IPS-NIHi11 (cell line): ENCODE results near the gene UBAP2.
"Not testable (repeated sequence)": the region's sequence is repeated elsewhere in the genome, so short reads cannot be mapped to it uniquely, and the experiment has no call there.

ENCODE experiments used
- DNase-seq: peaks from one replicate; pipeline ENCODE4 v3.0.0; 2012; ENCODE audit warnings: mixed read lengths, low spot score

UBAP2 gene

GRCh38 chr9:34047864-34048726, 592 bp downstream of the UBAP2 start:
- DNase-seq = peak; percentile 42

- DNase-seq = no peak
Measured at GRCh38 chr9:34046784-34047379, 1.8 kb downstream of the UBAP2 start.

GRCh38 chr9:34045903-34046302, 2.8 kb downstream of the UBAP2 start:
- no peak for DNase-seq

GRCh38 chr9:34042074-34042473, 6.6 kb downstream of the UBAP2 start:
- not testable (repeated sequence) for DNase-seq

GRCh38 chr9:34038851-34039250, 9.8 kb downstream of the UBAP2 start:
- not testable (repeated sequence) for DNase-seq

- DNase-seq = no peak
Measured at GRCh38 chr9:34037626-34038025, 11.1 kb downstream of the UBAP2 start.

- DNase-seq = no peak
Measured at GRCh38 chr9:34036625-34037024, 12.1 kb downstream of the UBAP2 start.

GRCh38 chr9:34035656-34036055, 13.0 kb downstream of the UBAP2 start:
- DNase-seq = no peak

- DNase-seq = no peak
Measured at GRCh38 chr9:34034698-34035065, 14.0 kb downstream of the UBAP2 start.

GRCh38 chr9:34032631-34033030, 16.1 kb downstream of the UBAP2 start:
- DNase-seq = no peak

GRCh38 chr9:34027845-34028574, 20.7 kb downstream of the UBAP2 start:
- DNase-seq = no peak

- no peak for DNase-seq
Measured at GRCh38 chr9:34025811-34026210, 22.9 kb downstream of the UBAP2 start.

- DNase-seq = no peak
Measured at GRCh38 chr9:34025062-34025461, 23.6 kb downstream of the UBAP2 start.

- DNase-seq = not testable (repeated sequence)
Measured at GRCh38 chr9:34024476-34024875, 24.2 kb downstream of the UBAP2 start.

- DNase-seq = no peak
Measured at GRCh38 chr9:34016149-34016548, 32.5 kb downstream of the UBAP2 start.

- no peak for DNase-seq
Measured at GRCh38 chr9:34010979-34011378, 37.7 kb downstream of the UBAP2 start.

GRCh38 chr9:34001951-34002350, 46.7 kb downstream of the UBAP2 start:
- DNase-seq = no peak

GRCh38 chr9:34001298-34001697, 47.4 kb downstream of the UBAP2 start:
- DNase-seq = no peak

- no peak for DNase-seq
Measured at GRCh38 chr9:33995449-33995848, 53.2 kb downstream of the UBAP2 start.

GRCh38 chr9:33993104-33993503, 55.6 kb downstream of the UBAP2 start:
- DNase-seq = no peak

- no peak for DNase-seq
Measured at GRCh38 chr9:33992632-33993031, 56.1 kb downstream of the UBAP2 start.

- DNase-seq = no peak
Measured at GRCh38 chr9:33988219-33988890, 60.3 kb downstream of the UBAP2 start.
